ENCODE data around the gene NEGR1. TPM values are rescaled to one million over a fixed set of nuclear protein-coding genes. Genes with fewer than 3 reads are reported as not detected.

The NEGR1 gene
- total RNA-seq, 1 experiment from 2014 or later = 0.44 TPM

DNA sequence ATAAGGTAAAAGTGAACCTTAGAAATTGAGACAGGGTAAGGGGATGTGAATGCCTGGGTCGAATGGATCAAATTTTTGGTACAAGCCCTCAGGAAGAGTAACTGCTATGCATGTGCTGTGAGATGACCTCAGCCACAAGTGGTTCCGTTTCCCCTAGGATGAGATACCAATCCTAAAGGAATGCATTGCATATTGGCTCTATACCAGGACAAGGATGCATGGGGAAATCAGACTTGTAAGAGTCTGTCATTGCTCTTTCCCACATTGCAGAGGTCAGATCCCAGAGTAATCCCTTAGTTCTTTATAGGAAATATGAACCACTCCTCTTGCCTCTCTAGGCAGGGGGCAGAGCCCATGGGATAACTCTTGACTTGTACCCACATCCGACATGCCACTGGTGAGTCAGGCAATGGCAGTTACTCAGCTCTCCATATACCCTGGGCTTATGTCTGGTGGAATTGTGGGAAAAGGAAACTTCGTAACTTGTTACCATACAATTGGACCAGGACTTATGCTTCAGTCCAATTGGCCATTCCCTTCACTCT lies 773.2 kb downstream of the NEGR1 start:
- Histone ChIP-seq H3K27ac (no peak overlapping the region), H3K9me3 (ENCODE audit: insufficient read depth, low read depth) (no peaks in the 10 kb centered on the region), H4K20me1 (ENCODE audit: insufficient read depth) (no peaks in the 10 kb centered on the region), H3K27me3 (ENCODE audit: insufficient read depth, low read depth) (no peaks in the 10 kb centered on the region), H3K4me2 (no peak overlapping the region), H2AFZ (no peak overlapping the region), H3K9me2 (ENCODE audit: insufficient read depth) (no peaks in the 10 kb centered on the region), H3K4me1 (replicated peaks; ENCODE audit: insufficient read depth) (0 out of 2 replicates have a peak, but pooled peaks cover 9% of the 10 kb centered on the region), H3K36me3 (ENCODE audit: low read depth) (no peaks in the 10 kb centered on the region), H3K4me3 (no peak overlapping the region), H3K79me2 (ENCODE audit: low read depth) (no peaks in the 10 kb centered on the region), H3F3A (ENCODE audit: insufficient read depth, low read depth) (no peaks in the 10 kb centered on the region)
- no peak for DNase-seq
- ChIA-PET POLR2A (ENCODE audit: unreplicated experiment) (no interaction called here), CTCF (no interaction called here)
- intact Hi-C loops (cut with micrococcal nuclease; ENCODE audit: unreplicated experiment) = no loop called here
- no peak for TF ChIP-seq EZH2 (IDR thresholded peaks at IDR 0.05; ENCODE audit: low read depth)
- TF ChIP-seq, protein P1, sequence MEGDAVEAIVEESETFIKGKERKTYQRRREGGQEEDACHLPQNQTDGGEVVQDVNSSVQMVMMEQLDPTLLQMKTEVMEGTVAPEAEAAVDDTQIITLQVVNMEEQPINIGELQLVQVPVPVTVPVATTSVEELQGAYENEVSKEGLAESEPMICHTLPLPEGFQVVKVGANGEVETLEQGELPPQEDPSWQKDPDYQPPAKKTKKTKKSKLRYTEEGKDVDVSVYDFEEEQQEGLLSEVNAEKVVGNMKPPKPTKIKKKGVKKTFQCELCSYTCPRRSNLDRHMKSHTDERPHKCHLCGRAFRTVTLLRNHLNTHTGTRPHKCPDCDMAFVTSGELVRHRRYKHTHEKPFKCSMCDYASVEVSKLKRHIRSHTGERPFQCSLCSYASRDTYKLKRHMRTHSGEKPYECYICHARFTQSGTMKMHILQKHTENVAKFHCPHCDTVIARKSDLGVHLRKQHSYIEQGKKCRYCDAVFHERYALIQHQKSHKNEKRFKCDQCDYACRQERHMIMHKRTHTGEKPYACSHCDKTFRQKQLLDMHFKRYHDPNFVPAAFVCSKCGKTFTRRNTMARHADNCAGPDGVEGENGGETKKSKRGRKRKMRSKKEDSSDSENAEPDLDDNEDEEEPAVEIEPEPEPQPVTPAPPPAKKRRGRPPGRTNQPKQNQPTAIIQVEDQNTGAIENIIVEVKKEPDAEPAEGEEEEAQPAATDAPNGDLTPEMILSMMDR (conservative IDR thresholded peaks at IDR 0.05) = no peak
- no TSS peak for BruUV-seq (replicated peaks)

DNA sequence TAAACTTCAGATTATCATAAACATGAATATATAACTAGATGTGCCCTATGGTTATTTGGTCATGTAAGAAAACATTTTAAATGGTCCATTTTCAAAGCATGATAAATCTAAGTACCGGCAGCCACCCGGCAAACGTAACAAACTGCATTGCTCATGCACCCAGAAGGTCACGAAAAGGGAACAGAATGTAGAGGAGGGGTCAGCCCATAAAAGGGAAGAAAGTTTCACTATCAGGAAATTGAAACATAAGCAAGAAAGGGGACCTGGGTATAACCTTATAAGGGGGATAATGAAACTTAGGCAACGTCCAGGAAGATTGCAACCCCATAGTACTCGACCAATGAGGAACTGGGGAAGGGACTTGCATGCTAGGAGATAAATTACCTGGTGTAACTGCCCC lies 780.3 kb downstream of the NEGR1 start:
- no peak for TF ChIP-seq EZH2 (IDR thresholded peaks at IDR 0.05; ENCODE audit: low read depth)
- TF ChIP-seq, protein P1 (conservative IDR thresholded peaks at IDR 0.05) = no peak
- H3K9me3 ChIP-seq (ENCODE audit: insufficient read depth, low read depth) = no peaks in the 10 kb centered on the region
- no peaks in the 10 kb centered on the region for H3K79me2 ChIP-seq (ENCODE audit: low read depth)
- DNase-seq = no peak
- POLR2A ChIA-PET (ENCODE audit: unreplicated experiment) = no interaction called here
- no peak overlapping the region for H3K27ac ChIP-seq
- no peaks in the 10 kb centered on the region for H3K27me3 ChIP-seq (ENCODE audit: insufficient read depth, low read depth)
- intact Hi-C loops (cut with micrococcal nuclease; ENCODE audit: unreplicated experiment) = loop anchor here (2.0 kb wide), 1 partner anchor 53 kb away; no protein-coding TSS in a partner anchor
- no peak overlapping the region for H3K4me3 ChIP-seq
- no peaks in the 10 kb centered on the region for H3K9me2 ChIP-seq (ENCODE audit: insufficient read depth)
- no peaks in the 10 kb centered on the region for H3K4me1 ChIP-seq (replicated peaks; ENCODE audit: insufficient read depth)
- H3K4me2 ChIP-seq = no peak overlapping the region
- no peak overlapping the region for H2AFZ ChIP-seq
- CTCF ChIA-PET = no interaction called here
- no TSS peak for BruUV-seq (replicated peaks)
- no peaks in the 10 kb centered on the region for H3K36me3 ChIP-seq (ENCODE audit: low read depth)
- no peaks in the 10 kb centered on the region for H4K20me1 ChIP-seq (ENCODE audit: insufficient read depth)
- no peaks in the 10 kb centered on the region for H3F3A ChIP-seq (ENCODE audit: insufficient read depth, low read depth)

DNA sequence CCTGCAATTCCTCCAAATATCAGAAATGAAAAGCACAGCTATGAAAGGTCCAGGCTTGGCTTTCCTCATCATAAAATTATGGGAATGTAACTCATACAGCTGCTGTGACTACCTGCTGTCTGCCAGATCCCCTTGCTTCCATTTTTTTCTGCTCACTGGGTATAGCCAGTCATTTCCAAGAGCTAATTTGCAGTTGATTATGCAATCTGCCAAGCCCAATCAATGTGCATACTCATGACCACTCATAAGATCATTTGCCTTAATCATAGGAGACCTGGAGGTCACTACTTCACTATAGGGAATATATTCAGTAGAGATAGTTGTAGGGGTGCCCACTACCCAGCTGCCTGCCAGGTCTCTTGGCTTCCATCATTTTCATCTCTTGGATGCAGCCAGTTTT lies 783.8 kb downstream of the NEGR1 start:
- Histone ChIP-seq H3F3A (ENCODE audit: insufficient read depth, low read depth) (no peaks in the 10 kb centered on the region), H3K36me3 (ENCODE audit: low read depth) (no peaks in the 10 kb centered on the region), H4K20me1 (ENCODE audit: insufficient read depth) (no peaks in the 10 kb centered on the region), H3K27me3 (ENCODE audit: insufficient read depth, low read depth) (no peaks in the 10 kb centered on the region), H3K79me2 (ENCODE audit: low read depth) (no peaks in the 10 kb centered on the region), H2AFZ (no peak overlapping the region), H3K9me3 (ENCODE audit: insufficient read depth, low read depth) (no peaks in the 10 kb centered on the region), H3K4me2 (no peak overlapping the region), H3K9me2 (ENCODE audit: insufficient read depth) (no peaks in the 10 kb centered on the region), H3K4me1 (replicated peaks; ENCODE audit: insufficient read depth) (no peaks in the 10 kb centered on the region), H3K27ac (no peak overlapping the region), H3K4me3 (no peak overlapping the region)
- DNase-seq = no peak
- POLR2A ChIA-PET (ENCODE audit: unreplicated experiment) = no interaction called here
- intact Hi-C loops (cut with micrococcal nuclease; ENCODE audit: unreplicated experiment) = no loop called here
- TF ChIP-seq, protein P1 (conservative IDR thresholded peaks at IDR 0.05) = no peak
- TF ChIP-seq EZH2 (IDR thresholded peaks at IDR 0.05; ENCODE audit: low read depth) = no peak
- CTCF ChIA-PET = no interaction called here
- BruUV-seq (replicated peaks) = no TSS peak

Measured in PC-9 (cell line).